Peyer's patch (tissue), 4 donors: ENCODE data around the gene CLN6. TPM values are rescaled to one million over a fixed set of nuclear protein-coding genes. Genes with fewer than 3 reads are reported as not detected.

Experiments
- DNase-seq, 3 donors: peaks; one replicate each; pipeline ENCODE4 v3.0.0-alpha.2; 2017 to 2019
- H3K27ac ChIP-seq, 4 donors: fragments of 200-600 bp; sonication (generic); one replicate each; pipeline ENCODE4 v1.5.1; 2016 to 2019
- H3K27me3 ChIP-seq, 2 donors: fragments of 200-600 bp; sonication (generic); one replicate each; pipeline ENCODE4 v1.5.1; 2019
- H3K36me3 ChIP-seq, 3 donors: fragments of 200-600 bp; sonication (generic); one replicate each; pipeline ENCODE4 v1.5.1; 2016 to 2019
- H3K4me1 ChIP-seq, 4 donors: fragments of 200-600 bp; sonication (generic); one replicate each; pipeline ENCODE4 v1.5.1; 2016 to 2019
- H3K4me3 ChIP-seq, 4 donors: fragments of 200-600 bp; sonication (generic); 1 replicate in 3 of 4; 2 replicates in 1 of 4; pipeline ENCODE4 v1.5.1; 2016 to 2019; ENCODE audit warnings: mild to moderate bottlenecking in 1 of 4
- H3K9me3 ChIP-seq, 4 donors: fragments of 200-600 bp; sonication (generic); one replicate each; pipeline ENCODE4 v1.5.1; 2016 to 2019; ENCODE audit warnings: mild to moderate bottlenecking in 1 of 4
- POLR2A ChIP-seq, 2 donors: fragments of 450-650 bp; IDR thresholded peaks; one replicate each; pipeline ENCODE4 v1.5.1; 2017; ENCODE audit warnings: antibody characterized with exemption in 2 of 2, mild to moderate bottlenecking in 2 of 2, moderate library complexity in 2 of 2
- total RNA-seq, 4 donors: library from RNA; depleted of rRNA; stranded (reverse); fragments of >200 nt; gene quantifications; one replicate each; pipeline ENCODE4 v1.1.0, GENCODE V29; 2016
- TF ChIP-seq, protein P1 (sequence below), 6 experiments: fragments of 450-650 bp in 4 of 6; fragments of 200-600 bp in 2 of 6; sonication (generic) in 1 of 6; IDR thresholded peaks; one replicate each; pipeline ENCODE4 v1.5.1; 2017 to 2019; ENCODE audit warnings: antibody characterized with exemption in 6 of 6, mild to moderate bottlenecking in 3 of 6, moderate library complexity in 1 of 6

Gene CLN6
- total RNA-seq, 4 donors from 2014 or later = 19.0 to 38.0 (median 23.0) TPM

GRCh38 chr15:68252925-68253534 is 23.5 kb upstream of the CLN6 start:
- peak in 1 of 3 donors; percentile 67 for DNase-seq
- no peaks in the 10 kb centered on the region for H3K27me3 ChIP-seq

GRCh38 chr15:68249058-68249713 is 19.7 kb upstream of the CLN6 start:
- no peak for DNase-seq
- no peaks in the 10 kb centered on the region for H3K36me3 ChIP-seq
- TF ChIP-seq POLR2A (IDR thresholded peaks at IDR 0.05) = no peak
- TF ChIP-seq, protein P1, sequence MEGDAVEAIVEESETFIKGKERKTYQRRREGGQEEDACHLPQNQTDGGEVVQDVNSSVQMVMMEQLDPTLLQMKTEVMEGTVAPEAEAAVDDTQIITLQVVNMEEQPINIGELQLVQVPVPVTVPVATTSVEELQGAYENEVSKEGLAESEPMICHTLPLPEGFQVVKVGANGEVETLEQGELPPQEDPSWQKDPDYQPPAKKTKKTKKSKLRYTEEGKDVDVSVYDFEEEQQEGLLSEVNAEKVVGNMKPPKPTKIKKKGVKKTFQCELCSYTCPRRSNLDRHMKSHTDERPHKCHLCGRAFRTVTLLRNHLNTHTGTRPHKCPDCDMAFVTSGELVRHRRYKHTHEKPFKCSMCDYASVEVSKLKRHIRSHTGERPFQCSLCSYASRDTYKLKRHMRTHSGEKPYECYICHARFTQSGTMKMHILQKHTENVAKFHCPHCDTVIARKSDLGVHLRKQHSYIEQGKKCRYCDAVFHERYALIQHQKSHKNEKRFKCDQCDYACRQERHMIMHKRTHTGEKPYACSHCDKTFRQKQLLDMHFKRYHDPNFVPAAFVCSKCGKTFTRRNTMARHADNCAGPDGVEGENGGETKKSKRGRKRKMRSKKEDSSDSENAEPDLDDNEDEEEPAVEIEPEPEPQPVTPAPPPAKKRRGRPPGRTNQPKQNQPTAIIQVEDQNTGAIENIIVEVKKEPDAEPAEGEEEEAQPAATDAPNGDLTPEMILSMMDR (IDR thresholded peaks at IDR 0.05) = no peak

More at GRCh38 chr15:68252925-68253534, 23.5 kb upstream of the CLN6 start:
- Histone ChIP-seq H3K4me3 (no peak overlapping the region), H3K4me1 (no peaks in the 10 kb centered on the region), H3K27ac (no peak overlapping the region), H3K36me3 (no peaks in the 10 kb centered on the region), H3K9me3 (no peaks in the 10 kb centered on the region)
- TF ChIP-seq, protein P1 (IDR thresholded peaks at IDR 0.05) = peak; percentile 30 to 96 (median 90)
- no peak for TF ChIP-seq POLR2A (IDR thresholded peaks at IDR 0.05)

GRCh38 chr15:68244235-68244634 is 14.7 kb upstream of the CLN6 start:
- H3K9me3 ChIP-seq = peaks cover 0 to 4% (median 1%) of the 10 kb centered on the region in 4 donors
- no peaks in the 10 kb centered on the region for H3K36me3 ChIP-seq
- no peak for DNase-seq
- no peaks in the 10 kb centered on the region for H3K4me1 ChIP-seq
- TF ChIP-seq, protein P1 (IDR thresholded peaks at IDR 0.05) = no peak
- TF ChIP-seq POLR2A (IDR thresholded peaks at IDR 0.05) = no peak
- H3K4me3 ChIP-seq = no peak overlapping the region
- H3K27me3 ChIP-seq = no peaks in the 10 kb centered on the region
- H3K27ac ChIP-seq = no peak overlapping the region

More at GRCh38 chr15:68249058-68249713, 19.7 kb upstream of the CLN6 start:
- Histone ChIP-seq H3K4me3 (no peak overlapping the region), H3K27me3 (no peaks in the 10 kb centered on the region), H3K9me3 (peaks cover 0 to 4% (median 0%) of the 10 kb centered on the region in 4 donors), H3K27ac (no peak overlapping the region), H3K4me1 (no peaks in the 10 kb centered on the region)

- no peak for DNase-seq
- H3K27ac ChIP-seq = no peak overlapping the region
- H3K27me3 ChIP-seq = no peaks in the 10 kb centered on the region
- no peak for TF ChIP-seq POLR2A (IDR thresholded peaks at IDR 0.05)
- TF ChIP-seq, protein P1 (IDR thresholded peaks at IDR 0.05) = no peak
- peaks cover 0 to 4% (median 1%) of the 10 kb centered on the region in 4 donors for H3K9me3 ChIP-seq
- no peaks in the 10 kb centered on the region for H3K36me3 ChIP-seq
- H3K4me3 ChIP-seq = no peak overlapping the region
- H3K4me1 ChIP-seq = no peaks in the 10 kb centered on the region
Measured at GRCh38 chr15:68241088-68241935, 11.8 kb upstream of the CLN6 start.

- peaks cover 0 to 4% (median 0%) of the 10 kb centered on the region in 4 donors for H3K4me1 ChIP-seq
- H3K27me3 ChIP-seq = no peaks in the 10 kb centered on the region
- H3K4me3 ChIP-seq = no peak overlapping the region
- peaks cover 0 to 2% (median 0%) of the 10 kb centered on the region in 4 donors for H3K9me3 ChIP-seq
- TF ChIP-seq, protein P1 (IDR thresholded peaks at IDR 0.05) = no peak
- no peak overlapping the region for H3K27ac ChIP-seq
- H3K36me3 ChIP-seq = no peaks in the 10 kb centered on the region
- DNase-seq = no peak
Measured at GRCh38 chr15:68239025-68239424, 9.5 kb upstream of the CLN6 start.
